ENCODE results near the gene CC2D2A.

Gene CC2D2A

GRCh38 chr4:15451181-15451865 lies 18.4 kb upstream of the CC2D2A start:
- no peaks in the 10 kb centered on the region for H3K36me3 Mint-ChIP-seq
- H3K4me1 Mint-ChIP-seq = no peaks in the 10 kb centered on the region
- CTCF ChIA-PET = interaction anchor here (0.7 to 1.2 kb wide), 2 partner anchors 19 to 213 kb away, joined by 3 to 5 read pairs; no protein-coding TSS in a partner anchor
- no peak overlapping the region for H3K27ac Mint-ChIP-seq
- no peak for DNase-seq
- no peak overlapping the region for H3K4me3 Mint-ChIP-seq
- H3K9me3 Mint-ChIP-seq = peaks cover 2% of the 10 kb centered on the region
- no peaks in the 10 kb centered on the region for H3K27me3 Mint-ChIP-seq

- Mint-ChIP-seq H3K4me1 (no peaks in the 10 kb centered on the region), H3K27ac (no peak overlapping the region), H3K36me3 (no peaks in the 10 kb centered on the region), H3K4me3 (no peak overlapping the region), H3K27me3 (no peaks in the 10 kb centered on the region), H3K9me3 (no peaks in the 10 kb centered on the region)
- DNase-seq = no peak
- CTCF ChIA-PET = interaction anchor here (1.2 kb wide), 1 partner anchor 214 kb away, joined by 5 read pairs; no protein-coding TSS in a partner anchor
Observed at GRCh38 chr4:15451866-15452765, 17.6 kb upstream of the CC2D2A start.

GRCh38 chr4:15455290-15455689 lies 14.4 kb upstream of the CC2D2A start:
- no peaks in the 10 kb centered on the region for H3K4me1 Mint-ChIP-seq
- no peak for DNase-seq
- H3K9me3 Mint-ChIP-seq = no peaks in the 10 kb centered on the region
- H3K4me3 Mint-ChIP-seq = no peak overlapping the region
- no peaks in the 10 kb centered on the region for H3K27me3 Mint-ChIP-seq
- CTCF ChIA-PET = interaction anchor here (1.0 to 5.5 kb wide), 6 partner anchors 7 to 501 kb away, joined by 4 to 65 read pairs (median 23); no protein-coding TSS in a partner anchor
- no peak overlapping the region for H3K27ac Mint-ChIP-seq
- H3K36me3 Mint-ChIP-seq = no peaks in the 10 kb centered on the region

- Mint-ChIP-seq H3K9me3 (no peaks in the 10 kb centered on the region), H3K4me1 (no peaks in the 10 kb centered on the region), H3K4me3 (no peak overlapping the region), H3K27me3 (peaks cover 4% of the 10 kb centered on the region), H3K36me3 (no peaks in the 10 kb centered on the region), H3K27ac (no peak overlapping the region)
- no peak for DNase-seq
- CTCF ChIA-PET = interaction anchor here (0.7 to 5.5 kb wide), 32 partner anchors 8 to 544 kb away, joined by 3 to 65 read pairs (median 4); partner anchors contain the start of gene CC2D2A
Observed at GRCh38 chr4:15457406-15458201, 12.1 kb upstream of the CC2D2A start.

- DNase-seq = no peak
Observed at GRCh38 chr4:15458616-15459015, 11.1 kb upstream of the CC2D2A start.

GRCh38 chr4:15459706-15460105 lies 10.0 kb upstream of the CC2D2A start:
- Mint-ChIP-seq H3K9me3 (no peaks in the 10 kb centered on the region), H3K27me3 (peaks cover 4% of the 10 kb centered on the region), H3K4me1 (no peaks in the 10 kb centered on the region), H3K36me3 (no peaks in the 10 kb centered on the region), H3K27ac (no peak overlapping the region), H3K4me3 (no peak overlapping the region)
- CTCF ChIA-PET = interaction anchor here (0.8 to 4.1 kb wide), 3 partner anchors 11 to 221 kb away, joined by 3 to 29 read pairs (median 7); partner anchors contain the start of gene CC2D2A
- DNase-seq = no peak

More at GRCh38 chr4:15458616-15459015, 11.1 kb upstream of the CC2D2A start:
- CTCF ChIA-PET = interaction anchor here (1.0 to 5.5 kb wide), 12 partner anchors 12 to 543 kb away, joined by 3 to 65 read pairs (median 10); partner anchors contain the start of gene CC2D2A
- no peak overlapping the region for H3K4me3 Mint-ChIP-seq
- no peaks in the 10 kb centered on the region for H3K36me3 Mint-ChIP-seq
- H3K27me3 Mint-ChIP-seq = peaks cover 4% of the 10 kb centered on the region
- H3K9me3 Mint-ChIP-seq = no peaks in the 10 kb centered on the region
- no peak overlapping the region for H3K27ac Mint-ChIP-seq
- H3K4me1 Mint-ChIP-seq = no peaks in the 10 kb centered on the region

GRCh38 chr4:15466596-15466995 lies 3.1 kb upstream of the CC2D2A start:
- H3K4me3 Mint-ChIP-seq = no peak overlapping the region
- CTCF ChIA-PET = no interaction called here
- no peak overlapping the region for H3K27ac Mint-ChIP-seq
- H3K9me3 Mint-ChIP-seq = no peaks in the 10 kb centered on the region
- DNase-seq = no peak
- H3K36me3 Mint-ChIP-seq = no peaks in the 10 kb centered on the region
- peaks cover 12% of the 10 kb centered on the region for H3K4me1 Mint-ChIP-seq
- peaks cover 4% of the 10 kb centered on the region for H3K27me3 Mint-ChIP-seq

GRCh38 chr4:15470128-15470475 lies 420 bp downstream of the CC2D2A start:
- CTCF ChIA-PET = interaction anchor here (0.7 to 3.5 kb wide), 5 partner anchors 8 to 239 kb away, joined by 3 to 29 read pairs (median 3); no protein-coding TSS in a partner anchor
- peaks cover 4% of the 10 kb centered on the region for H3K27me3 Mint-ChIP-seq

GRCh38 chr4:15476396-15476795 lies 6.7 kb downstream of the CC2D2A start:
- Mint-ChIP-seq H3K9me3 (no peaks in the 10 kb centered on the region), H3K4me3 (no peak overlapping the region), H3K4me1 (no peaks in the 10 kb centered on the region), H3K27ac (no peak overlapping the region), H3K27me3 (peaks cover 3% of the 10 kb centered on the region), H3K36me3 (no peaks in the 10 kb centered on the region)
- no peak for DNase-seq
- CTCF ChIA-PET = interaction anchor here (1.4 kb wide), 1 partner anchor 173 kb away, joined by 4 read pairs; no protein-coding TSS in a partner anchor

More at GRCh38 chr4:15470128-15470475, 420 bp downstream of the CC2D2A start:
- Mint-ChIP-seq H3K4me3 (no peak overlapping the region), H3K36me3 (no peaks in the 10 kb centered on the region), H3K4me1 (peaks cover 12% of the 10 kb centered on the region), H3K27ac (no peak overlapping the region), H3K9me3 (no peaks in the 10 kb centered on the region)
- no peak for DNase-seq

- Mint-ChIP-seq H3K27me3 (peaks cover 3% of the 10 kb centered on the region), H3K27ac (no peak overlapping the region), H3K36me3 (no peaks in the 10 kb centered on the region), H3K4me1 (no peaks in the 10 kb centered on the region), H3K9me3 (no peaks in the 10 kb centered on the region), H3K4me3 (no peak overlapping the region)
- DNase-seq = no peak
- CTCF ChIA-PET = interaction anchor here (1.1 to 2.6 kb wide), 5 partner anchors 22 to 523 kb away, joined by 3 to 14 read pairs (median 9); no protein-coding TSS in a partner anchor
Observed at GRCh38 chr4:15478724-15479088, 9.0 kb downstream of the CC2D2A start.

GRCh38 chr4:15479089-15479912 lies 9.6 kb downstream of the CC2D2A start:
- CTCF ChIA-PET = interaction anchor here (0.6 to 2.6 kb wide), 13 partner anchors 8 to 522 kb away, joined by 3 to 14 read pairs (median 4); no protein-coding TSS in a partner anchor
- H3K27me3 Mint-ChIP-seq = peaks cover 3% of the 10 kb centered on the region
- H3K27ac Mint-ChIP-seq = no peak overlapping the region
- no peak for DNase-seq
- H3K4me1 Mint-ChIP-seq = no peaks in the 10 kb centered on the region
- H3K9me3 Mint-ChIP-seq = no peaks in the 10 kb centered on the region
- H3K36me3 Mint-ChIP-seq = no peaks in the 10 kb centered on the region
- no peak overlapping the region for H3K4me3 Mint-ChIP-seq

- H3K4me1 Mint-ChIP-seq = no peaks in the 10 kb centered on the region
- no peak overlapping the region for H3K27ac Mint-ChIP-seq
- H3K9me3 Mint-ChIP-seq = no peaks in the 10 kb centered on the region
- DNase-seq = no peak
- CTCF ChIA-PET = interaction anchor here (0.6 to 2.6 kb wide), 12 partner anchors 9 to 522 kb away, joined by 3 to 14 read pairs (median 4); no protein-coding TSS in a partner anchor
- H3K27me3 Mint-ChIP-seq = peaks cover 3% of the 10 kb centered on the region
- H3K36me3 Mint-ChIP-seq = no peaks in the 10 kb centered on the region
- H3K4me3 Mint-ChIP-seq = no peak overlapping the region
Observed at GRCh38 chr4:15479913-15480185, 10.2 kb downstream of the CC2D2A start.

Data from activated naive CD4-positive, alpha-beta T cell treated with anti-CD3 and anti-CD28 coated beads, Interleukin-2, amount 10 ng/mL, durations not matched to agents 7 days and 5 days (primary cell).